GM23338 (cell line): Measurements from ENCODE around the gene CHRD. TPM values are rescaled to one million over a fixed set of nuclear protein-coding genes. Genes with fewer than 3 reads are reported as not detected.

ENCODE experiments used
- ATAC-seq: fragments of 200-7000 bp; cut with Tn5 transposase; 3 replicates; pipeline ENCODE4 v1.9.1; 2020
- DNase-seq: peaks from one replicate; pipeline ENCODE4 v3.0.0-alpha.2; 2015; ENCODE audit warnings: low spot score
- H2AFZ ChIP-seq: fragments of 200-600 bp; sonication (generic); 2 replicates; pipeline ENCODE4 v1.8.0; 2016; ENCODE audit warnings: antibody characterized with exemption, mild to moderate bottlenecking, moderate library complexity
- H3F3A ChIP-seq: fragments of 200-600 bp; sonication (generic); replicated peaks from 2 replicates; pipeline ENCODE4 v1.8.0; 2017; ENCODE audit warnings: antibody characterized with exemption, mixed run types, low read depth
- H3K27ac ChIP-seq: fragments of 200-600 bp; sonication (generic); 2 replicates; pipeline ENCODE4 v1.6.1; 2016; ENCODE audit warnings: low read depth
- H3K27me3 ChIP-seq: fragments of 200-600 bp; sonication (generic); 2 replicates; pipeline ENCODE4 v1.8.0; 2016; ENCODE audit warnings: mild to moderate bottlenecking, mixed run types, moderate library complexity; ENCODE audit not compliant: insufficient read depth
- H3K36me3 ChIP-seq: fragments of 200-600 bp; sonication (generic); 2 replicates; pipeline ENCODE4 v1.8.0; 2016; ENCODE audit warnings: mild to moderate bottlenecking; ENCODE audit not compliant: insufficient read depth
- H3K4me1 ChIP-seq: fragments of 200-600 bp; sonication (generic); 2 replicates; pipeline ENCODE4 v1.8.0; 2016; ENCODE audit warnings: mild to moderate bottlenecking, moderate library complexity; ENCODE audit not compliant: insufficient read depth
- H3K4me2 ChIP-seq: fragments of 200-600 bp; sonication (generic); 2 replicates; pipeline ENCODE4 v1.7.1; 2017; ENCODE audit warnings: mixed run types
- H3K4me3 ChIP-seq: fragments of 200-600 bp; sonication (generic); 2 replicates; pipeline ENCODE4 v1.6.1; 2016; ENCODE audit warnings: mixed run types
- H3K79me2 ChIP-seq: fragments of 200-600 bp; sonication (generic); replicated peaks from 2 replicates; pipeline ENCODE4 v1.8.0; 2017; ENCODE audit warnings: mild to moderate bottlenecking; ENCODE audit not compliant: insufficient read depth
- H3K9me2 ChIP-seq: fragments of 200-600 bp; sonication (generic); 2 replicates; pipeline ENCODE4 v1.8.0; 2017; ENCODE audit not compliant: insufficient read depth
- H4K20me1 ChIP-seq: fragments of 200-600 bp; sonication (generic); replicated peaks from 2 replicates; pipeline ENCODE4 v1.8.0; 2017; ENCODE audit warnings: mild to moderate bottlenecking; ENCODE audit not compliant: insufficient read depth
- H3K27ac Mint-ChIP-seq: 2 replicates; pipeline ENCODE4 v1.8.0; 2020; ENCODE audit warnings: inconsistent platforms, mild to moderate bottlenecking, moderate library complexity, mixed read lengths
- H3K27me3 Mint-ChIP-seq: 3 replicates; pipeline ENCODE4 v1.8.0; 2022; ENCODE audit warnings: low read depth, mild to moderate bottlenecking, moderate library complexity, mixed read lengths, inconsistent platforms; ENCODE audit not compliant: insufficient read depth, poor library complexity
- H3K36me3 Mint-ChIP-seq: 3 replicates; pipeline ENCODE4 v1.8.0; 2021; ENCODE audit warnings: low read depth, mild to moderate bottlenecking, inconsistent platforms, moderate library complexity, mixed read lengths
- H3K4me1 Mint-ChIP-seq: 3 replicates; pipeline ENCODE4 v1.8.0; 2020; ENCODE audit warnings: mild to moderate bottlenecking, inconsistent platforms, mixed read lengths
- H3K4me3 Mint-ChIP-seq: 3 replicates; pipeline ENCODE4 v1.8.0; 2021; ENCODE audit warnings: moderate library complexity, mild to moderate bottlenecking, inconsistent platforms, mixed read lengths
- H3K9me3 Mint-ChIP-seq: 3 replicates; pipeline ENCODE4 v1.8.0; 2020; ENCODE audit warnings: moderate library complexity, mild to moderate bottlenecking, inconsistent platforms, mixed read lengths
- JUNB ChIP-seq: IDR thresholded peaks from one replicate; pipeline ENCODE4 v1.6.1; 2016; ENCODE audit warnings: antibody characterized with exemption; ENCODE audit not compliant: unreplicated experiment
- ZNF331 ChIP-seq: fragments of 250-450 bp; sonication (Bioruptor Pico); IDR thresholded peaks from 2 replicates; pipeline ENCODE4 v1.5.0; 2020; ENCODE audit warnings: low read depth, mild to moderate bottlenecking, moderate library complexity
- polyA plus RNA-seq: library from polyadenylated mRNA; unstranded; fragments of >200 nt; fragmentation: Nextera tagmentation; extraction: Ambion mirVana; gene quantifications from 2 replicates; pipeline ENCODE4 v1.2.1, GENCODE V29; 2016
- total RNA-seq: library from RNA; depleted of rRNA; stranded (reverse); fragments of >200 nt; shearing (Covaris generic); gene quantifications from 2 replicates; pipeline ENCODE4 v1.2.3, GENCODE V29; 2014
- TF ChIP-seq, protein P1 (sequence below): fragments of 250-450 bp; sonication (Bioruptor Pico); IDR thresholded peaks from 2 replicates; pipeline ENCODE4 v1.5.0; 2020; ENCODE audit warnings: mild to moderate bottlenecking, moderate library complexity
- TF ChIP-seq, protein P2 (sequence below): IDR thresholded peaks from 2 replicates; pipeline ENCODE4 v1.6.1; 2016; ENCODE audit warnings: antibody characterized with exemption
- TF ChIP-seq, protein P3 (sequence below), 2 experiments: fragments of 200-600 bp in 1 of 2; sonication (generic) in 1 of 2; conservative IDR thresholded peaks; 2 replicates each; pipeline versions ENCODE4 v1.5.1 to v1.6.1; 2016 to 2017; ENCODE audit warnings: antibody characterized with exemption in 2 of 2, low read depth in 2 of 2, mild to moderate bottlenecking in 2 of 2, moderate library complexity in 1 of 2

The CHRD gene
- total and polyA plus RNA-seq, 2 experiments from 2014 or later: 0.34 to 0.66 TPM

DNA sequence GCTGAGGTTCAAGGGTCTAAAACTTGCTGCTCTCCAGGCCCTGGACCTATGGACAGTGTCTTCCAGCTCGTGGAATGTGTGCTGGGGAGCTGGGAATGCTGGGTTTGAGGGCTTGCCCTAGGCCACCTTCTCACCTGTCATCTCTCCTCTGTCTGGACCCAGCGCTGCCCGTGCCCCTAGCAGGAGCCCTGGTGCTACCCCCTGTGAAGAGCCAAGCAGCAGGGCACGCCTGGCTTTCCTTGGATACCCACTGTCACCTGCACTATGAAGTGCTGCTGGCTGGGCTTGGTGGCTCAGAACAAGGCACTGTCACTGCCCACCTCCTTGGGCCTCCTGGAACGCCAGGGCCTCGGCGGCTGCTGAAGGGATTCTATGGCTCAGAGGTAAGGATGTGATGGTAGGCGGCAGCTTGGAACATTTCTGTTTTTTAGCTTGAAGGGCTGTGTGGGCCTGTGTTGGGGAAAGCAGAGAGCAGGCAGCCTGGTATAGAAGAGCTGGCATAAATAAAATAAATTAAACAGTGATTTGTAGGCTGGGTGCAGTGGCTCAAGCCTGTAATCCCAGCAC lies 5.1 kb downstream of the CHRD start (continued):
- TF ChIP-seq, protein P1, sequence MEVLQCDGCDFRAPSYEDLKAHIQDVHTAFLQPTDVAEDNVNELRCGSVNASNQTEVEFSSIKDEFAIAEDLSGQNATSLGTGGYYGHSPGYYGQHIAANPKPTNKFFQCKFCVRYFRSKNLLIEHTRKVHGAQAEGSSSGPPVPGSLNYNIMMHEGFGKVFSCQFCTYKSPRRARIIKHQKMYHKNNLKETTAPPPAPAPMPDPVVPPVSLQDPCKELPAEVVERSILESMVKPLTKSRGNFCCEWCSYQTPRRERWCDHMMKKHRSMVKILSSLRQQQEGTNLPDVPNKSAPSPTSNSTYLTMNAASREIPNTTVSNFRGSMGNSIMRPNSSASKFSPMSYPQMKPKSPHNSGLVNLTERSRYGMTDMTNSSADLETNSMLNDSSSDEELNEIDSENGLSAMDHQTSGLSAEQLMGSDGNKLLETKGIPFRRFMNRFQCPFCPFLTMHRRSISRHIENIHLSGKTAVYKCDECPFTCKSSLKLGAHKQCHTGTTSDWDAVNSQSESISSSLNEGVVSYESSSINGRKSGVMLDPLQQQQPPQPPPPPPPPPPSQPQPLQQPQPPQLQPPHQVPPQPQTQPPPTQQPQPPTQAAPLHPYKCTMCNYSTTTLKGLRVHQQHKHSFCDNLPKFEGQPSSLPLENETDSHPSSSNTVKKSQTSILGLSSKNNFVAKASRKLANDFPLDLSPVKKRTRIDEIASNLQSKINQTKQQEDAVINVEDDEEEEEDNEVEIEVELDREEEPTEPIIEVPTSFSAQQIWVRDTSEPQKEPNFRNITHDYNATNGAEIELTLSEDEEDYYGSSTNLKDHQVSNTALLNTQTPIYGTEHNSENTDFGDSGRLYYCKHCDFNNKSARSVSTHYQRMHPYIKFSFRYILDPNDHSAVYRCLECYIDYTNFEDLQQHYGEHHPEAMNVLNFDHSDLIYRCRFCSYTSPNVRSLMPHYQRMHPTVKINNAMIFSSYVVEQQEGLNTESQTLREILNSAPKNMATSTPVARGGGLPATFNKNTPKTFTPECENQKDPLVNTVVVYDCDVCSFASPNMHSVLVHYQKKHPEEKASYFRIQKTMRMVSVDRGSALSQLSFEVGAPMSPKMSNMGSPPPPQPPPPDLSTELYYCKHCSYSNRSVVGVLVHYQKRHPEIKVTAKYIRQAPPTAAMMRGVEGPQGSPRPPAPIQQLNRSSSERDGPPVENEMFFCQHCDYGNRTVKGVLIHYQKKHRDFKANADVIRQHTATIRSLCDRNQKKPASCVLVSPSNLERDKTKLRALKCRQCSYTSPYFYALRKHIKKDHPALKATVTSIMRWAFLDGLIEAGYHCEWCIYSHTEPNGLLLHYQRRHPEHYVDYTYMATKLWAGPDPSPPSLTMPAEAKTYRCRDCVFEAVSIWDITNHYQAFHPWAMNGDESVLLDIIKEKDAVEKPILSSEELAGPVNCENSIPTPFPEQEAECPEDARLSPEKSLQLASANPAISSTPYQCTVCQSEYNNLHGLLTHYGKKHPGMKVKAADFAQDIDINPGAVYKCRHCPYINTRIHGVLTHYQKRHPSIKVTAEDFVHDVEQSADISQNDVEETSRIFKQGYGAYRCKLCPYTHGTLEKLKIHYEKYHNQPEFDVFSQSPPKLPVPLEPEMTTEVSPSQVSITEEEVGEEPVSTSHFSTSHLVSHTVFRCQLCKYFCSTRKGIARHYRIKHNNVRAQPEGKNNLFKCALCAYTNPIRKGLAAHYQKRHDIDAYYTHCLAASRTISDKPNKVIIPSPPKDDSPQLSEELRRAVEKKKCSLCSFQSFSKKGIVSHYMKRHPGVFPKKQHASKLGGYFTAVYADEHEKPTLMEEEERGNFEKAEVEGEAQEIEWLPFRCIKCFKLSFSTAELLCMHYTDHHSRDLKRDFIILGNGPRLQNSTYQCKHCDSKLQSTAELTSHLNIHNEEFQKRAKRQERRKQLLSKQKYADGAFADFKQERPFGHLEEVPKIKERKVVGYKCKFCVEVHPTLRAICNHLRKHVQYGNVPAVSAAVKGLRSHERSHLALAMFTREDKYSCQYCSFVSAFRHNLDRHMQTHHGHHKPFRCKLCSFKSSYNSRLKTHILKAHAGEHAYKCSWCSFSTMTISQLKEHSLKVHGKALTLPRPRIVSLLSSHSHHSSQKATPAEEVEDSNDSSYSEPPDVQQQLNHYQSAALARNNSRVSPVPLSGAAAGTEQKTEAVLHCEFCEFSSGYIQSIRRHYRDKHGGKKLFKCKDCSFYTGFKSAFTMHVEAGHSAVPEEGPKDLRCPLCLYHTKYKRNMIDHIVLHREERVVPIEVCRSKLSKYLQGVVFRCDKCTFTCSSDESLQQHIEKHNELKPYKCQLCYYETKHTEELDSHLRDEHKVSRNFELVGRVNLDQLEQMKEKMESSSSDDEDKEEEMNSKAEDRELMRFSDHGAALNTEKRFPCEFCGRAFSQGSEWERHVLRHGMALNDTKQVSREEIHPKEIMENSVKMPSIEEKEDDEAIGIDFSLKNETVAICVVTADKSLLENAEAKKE (CRISPR knock-in tag): no peak
- no peak for TF ChIP-seq JUNB

DNA sequence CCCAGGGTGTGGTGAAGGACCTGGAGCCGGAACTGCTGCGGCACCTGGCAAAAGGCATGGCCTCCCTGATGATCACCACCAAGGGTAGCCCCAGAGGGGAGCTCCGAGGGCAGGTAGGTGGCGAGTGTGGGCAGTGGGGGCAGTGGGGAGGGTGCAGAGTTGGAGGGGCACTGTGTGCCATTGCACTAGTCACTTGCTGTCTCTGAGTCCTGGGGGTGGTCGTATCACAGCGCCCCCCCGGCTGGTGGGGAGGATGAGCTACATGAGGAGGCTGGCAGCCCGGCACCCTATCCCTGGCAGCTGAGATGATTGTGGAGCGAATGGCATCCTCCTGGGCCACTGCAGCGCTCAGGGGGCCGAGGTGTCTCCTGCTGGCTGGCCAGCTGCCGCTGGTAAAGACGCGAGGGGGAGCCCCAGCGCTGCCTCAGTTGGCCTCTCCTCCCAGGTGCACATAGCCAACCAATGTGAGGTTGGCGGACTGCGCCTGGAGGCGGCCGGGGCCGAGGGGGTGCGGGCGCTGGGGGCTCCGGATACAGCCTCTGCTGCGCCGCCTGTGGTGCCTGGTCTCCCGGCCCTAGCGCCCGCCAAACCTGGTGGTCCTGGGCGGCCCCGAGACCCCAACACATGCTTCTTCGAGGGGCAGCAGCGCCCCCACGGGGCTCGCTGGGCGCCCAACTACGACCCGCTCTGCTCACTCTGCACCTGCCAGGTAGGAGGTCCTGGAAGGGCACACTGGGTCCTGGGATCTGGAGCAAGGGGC lies 6.4 kb downstream of the CHRD start:
- H2AFZ ChIP-seq: no peak overlapping the region
- H3K27me3 Mint-ChIP-seq: peaks cover 30% of the 10 kb centered on the region
- TF ChIP-seq, protein P2, sequence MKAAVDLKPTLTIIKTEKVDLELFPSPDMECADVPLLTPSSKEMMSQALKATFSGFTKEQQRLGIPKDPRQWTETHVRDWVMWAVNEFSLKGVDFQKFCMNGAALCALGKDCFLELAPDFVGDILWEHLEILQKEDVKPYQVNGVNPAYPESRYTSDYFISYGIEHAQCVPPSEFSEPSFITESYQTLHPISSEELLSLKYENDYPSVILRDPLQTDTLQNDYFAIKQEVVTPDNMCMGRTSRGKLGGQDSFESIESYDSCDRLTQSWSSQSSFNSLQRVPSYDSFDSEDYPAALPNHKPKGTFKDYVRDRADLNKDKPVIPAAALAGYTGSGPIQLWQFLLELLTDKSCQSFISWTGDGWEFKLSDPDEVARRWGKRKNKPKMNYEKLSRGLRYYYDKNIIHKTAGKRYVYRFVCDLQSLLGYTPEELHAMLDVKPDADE: no peak
- no peak for TF ChIP-seq ZNF331
- TF ChIP-seq, protein P3, sequence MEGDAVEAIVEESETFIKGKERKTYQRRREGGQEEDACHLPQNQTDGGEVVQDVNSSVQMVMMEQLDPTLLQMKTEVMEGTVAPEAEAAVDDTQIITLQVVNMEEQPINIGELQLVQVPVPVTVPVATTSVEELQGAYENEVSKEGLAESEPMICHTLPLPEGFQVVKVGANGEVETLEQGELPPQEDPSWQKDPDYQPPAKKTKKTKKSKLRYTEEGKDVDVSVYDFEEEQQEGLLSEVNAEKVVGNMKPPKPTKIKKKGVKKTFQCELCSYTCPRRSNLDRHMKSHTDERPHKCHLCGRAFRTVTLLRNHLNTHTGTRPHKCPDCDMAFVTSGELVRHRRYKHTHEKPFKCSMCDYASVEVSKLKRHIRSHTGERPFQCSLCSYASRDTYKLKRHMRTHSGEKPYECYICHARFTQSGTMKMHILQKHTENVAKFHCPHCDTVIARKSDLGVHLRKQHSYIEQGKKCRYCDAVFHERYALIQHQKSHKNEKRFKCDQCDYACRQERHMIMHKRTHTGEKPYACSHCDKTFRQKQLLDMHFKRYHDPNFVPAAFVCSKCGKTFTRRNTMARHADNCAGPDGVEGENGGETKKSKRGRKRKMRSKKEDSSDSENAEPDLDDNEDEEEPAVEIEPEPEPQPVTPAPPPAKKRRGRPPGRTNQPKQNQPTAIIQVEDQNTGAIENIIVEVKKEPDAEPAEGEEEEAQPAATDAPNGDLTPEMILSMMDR (conservative IDR thresholded peaks at IDR 0.05; ENCODE audit: low read depth in 2 of 2): peak; percentile 24 to 50; a peak in 3 of 4 replicates

More for the DNA sequence above, 6.4 kb downstream of the CHRD start:
- Mint-ChIP-seq H3K36me3 (no peaks in the 10 kb centered on the region), H3K4me3 (no peak overlapping the region), H3K4me1 (peaks cover 5% of the 10 kb centered on the region; the same call in 2 of the 3 replicates), H3K27ac (no peak overlapping the region), H3K9me3 (no peaks in the 10 kb centered on the region)
- DNase-seq (peak; percentile 41), ATAC-seq (peak; percentile 10; the same call in 1 of the 3 replicates)
- H3K4me1 ChIP-seq: no peaks in the 10 kb centered on the region; the same call in 1 of the 2 replicates
- no peaks in the 10 kb centered on the region for H3K36me3 ChIP-seq
- H3F3A ChIP-seq: no peaks in the 10 kb centered on the region
- peak overlapping the region; percentile 64 for H3K4me2 ChIP-seq
- no peaks in the 10 kb centered on the region for H3K9me2 ChIP-seq
- peaks cover 34% of the 10 kb centered on the region for H3K27me3 ChIP-seq
- H3K27ac ChIP-seq: no peak overlapping the region
- H3K79me2 ChIP-seq: no peaks in the 10 kb centered on the region
- H3K4me3 ChIP-seq: peak overlapping the region; percentile 30; the same call in 1 of the 2 replicates
- no peaks in the 10 kb centered on the region for H4K20me1 ChIP-seq
